GM19324 (cell line): ENCODE data around the gene MYH16.
"Not testable (repeated sequence)": the region's sequence is repeated elsewhere in the genome, so short reads cannot be mapped to it uniquely, and the experiment has no call there.

Experiments
- ATAC-seq: cut with Tn5 transposase; IDR thresholded peaks from one replicate; pipeline ENCODE4 v1.9.1; 2021; ENCODE audit warnings: mild to moderate bottlenecking, moderate library complexity; ENCODE audit not compliant: unreplicated experiment, low FRiP score

MYH16 gene

DNA sequence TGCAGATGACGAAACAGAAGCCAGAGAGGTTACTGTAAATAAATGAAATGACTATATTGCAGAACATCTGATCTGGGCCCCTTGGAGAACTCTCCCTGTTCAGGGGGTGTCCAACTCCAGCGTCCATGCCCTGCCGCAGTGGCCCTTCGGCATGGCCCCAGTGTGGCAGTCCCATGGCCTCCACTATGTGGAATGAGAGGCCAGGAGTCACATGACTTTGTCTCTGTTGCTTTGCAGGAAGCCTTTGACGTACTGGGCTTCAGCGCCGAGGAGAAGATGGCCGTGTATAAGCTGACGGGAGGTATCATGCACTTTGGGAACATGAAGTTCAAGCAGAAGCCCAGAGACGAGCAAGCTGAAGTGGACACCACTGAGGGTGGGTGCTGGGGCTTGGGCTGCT, 15.6 kb upstream of the MYH16 start:
- no peak for ATAC-seq

GRCh38 chr7:99257675-99258074, 15.0 kb upstream of the MYH16 start:
- ATAC-seq, result no peak

DNA sequence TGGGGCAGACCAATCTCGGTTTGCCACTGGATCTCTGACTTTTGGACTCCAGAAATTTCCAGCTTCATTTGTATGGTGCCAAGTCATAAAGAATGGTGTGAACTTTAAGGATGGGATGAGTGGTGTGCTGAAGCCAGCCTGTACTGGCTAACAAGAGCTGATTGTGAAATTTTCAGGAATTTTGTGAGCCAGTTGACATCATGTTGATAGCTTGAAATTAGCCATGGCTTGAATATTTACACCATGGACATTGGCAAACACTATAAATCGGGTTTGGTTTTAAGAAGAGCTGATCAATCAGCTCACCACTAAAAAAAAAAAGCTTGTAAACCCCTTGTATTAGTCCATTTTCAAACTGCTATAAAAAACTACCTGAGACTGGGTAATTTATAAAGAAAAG, 14.1 kb upstream of the MYH16 start:
- ATAC-seq, result no peak

DNA sequence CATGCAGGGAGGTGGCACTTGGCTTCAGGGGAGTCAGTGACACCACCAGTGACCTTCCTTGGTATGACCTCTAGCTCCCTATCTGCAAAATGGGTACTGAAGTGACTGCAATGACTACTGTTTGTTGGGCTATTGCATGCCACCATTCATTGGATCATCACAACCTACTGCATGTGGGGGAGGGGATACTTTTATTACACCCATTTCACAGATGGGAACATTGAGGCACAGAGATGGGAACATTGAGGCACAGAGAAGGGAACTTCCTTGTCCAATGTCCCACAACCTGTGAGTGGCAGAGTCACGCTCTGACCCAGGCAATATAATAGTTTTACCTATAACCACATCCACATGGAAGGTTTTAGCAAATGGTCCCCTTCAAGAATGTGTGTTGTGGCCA, 12.2 kb upstream of the MYH16 start:
- ATAC-seq, result no peak

DNA sequence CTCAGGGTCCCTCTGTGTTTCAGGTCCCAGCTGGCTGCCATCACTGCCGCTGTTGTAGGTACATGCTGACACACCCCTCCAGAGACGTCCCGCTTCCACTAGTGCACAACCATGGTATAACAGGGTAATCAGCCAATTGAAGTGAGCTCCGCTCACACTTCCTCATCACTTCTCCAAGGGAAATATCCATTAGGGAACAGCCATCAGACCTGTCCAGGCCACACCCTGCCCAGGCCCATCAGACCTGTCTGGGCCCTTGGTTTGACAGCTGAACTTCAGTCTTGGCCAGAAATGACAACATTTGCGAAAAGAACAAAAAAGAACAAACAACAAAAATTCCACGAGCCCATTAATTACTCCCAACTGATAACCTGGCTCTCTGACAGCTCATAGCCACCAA, 11.0 kb upstream of the MYH16 start:
- no peak for ATAC-seq

DNA sequence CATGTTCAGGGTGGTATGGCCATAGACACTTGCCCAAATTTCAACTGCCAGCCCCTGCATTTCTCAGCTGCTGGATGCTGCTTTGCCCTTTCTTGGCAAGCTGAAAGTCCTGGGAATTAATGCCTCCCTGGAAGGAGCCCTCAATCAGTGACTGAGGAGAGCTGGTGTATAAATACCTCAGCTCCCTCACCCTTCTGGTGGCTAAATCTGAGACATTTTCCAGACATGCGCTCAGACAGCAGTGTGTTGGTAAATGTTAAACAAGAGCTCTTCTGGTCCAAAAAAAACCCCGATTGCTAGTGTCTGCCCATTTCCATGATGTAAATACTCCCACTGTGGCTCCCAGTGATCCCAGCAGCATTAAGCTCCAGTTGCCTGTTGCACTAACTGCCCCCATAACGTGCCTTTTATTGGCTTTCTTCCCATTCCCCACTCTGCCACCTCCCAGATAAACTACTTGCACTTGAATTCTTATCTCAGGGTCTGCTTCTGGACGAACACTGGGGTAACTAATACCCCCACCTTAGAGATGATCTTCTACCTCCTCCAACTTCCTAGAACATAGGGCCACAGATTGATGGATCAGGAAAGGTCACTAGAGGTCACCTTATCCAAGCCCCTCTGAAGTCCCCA, 6.7 kb upstream of the MYH16 start:
- no peak for ATAC-seq

DNA sequence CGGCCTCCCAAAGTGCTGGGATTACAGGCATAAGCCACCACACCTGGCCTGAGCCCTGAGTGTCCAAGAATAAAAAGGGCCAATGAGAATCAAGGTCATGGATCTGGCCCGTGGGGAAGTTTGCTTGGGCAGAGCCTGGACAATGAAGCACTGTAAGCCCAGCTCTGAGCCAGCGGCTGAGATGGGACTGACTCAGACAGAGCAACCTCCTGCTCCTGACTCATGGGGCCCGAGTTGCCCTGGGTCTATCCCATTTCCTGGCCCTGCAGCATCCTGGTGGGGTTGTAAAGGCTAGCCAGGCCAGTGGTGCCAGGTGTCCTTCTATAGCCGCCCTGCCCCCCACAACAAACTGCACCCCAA, 5.2 kb upstream of the MYH16 start:
- no peak for ATAC-seq

- ATAC-seq, result no peak
Observed at GRCh38 chr7:99267841-99268576, 4.6 kb upstream of the MYH16 start.

GRCh38 chr7:99268577-99268908, 4.1 kb upstream of the MYH16 start:
- ATAC-seq, result no peak

DNA sequence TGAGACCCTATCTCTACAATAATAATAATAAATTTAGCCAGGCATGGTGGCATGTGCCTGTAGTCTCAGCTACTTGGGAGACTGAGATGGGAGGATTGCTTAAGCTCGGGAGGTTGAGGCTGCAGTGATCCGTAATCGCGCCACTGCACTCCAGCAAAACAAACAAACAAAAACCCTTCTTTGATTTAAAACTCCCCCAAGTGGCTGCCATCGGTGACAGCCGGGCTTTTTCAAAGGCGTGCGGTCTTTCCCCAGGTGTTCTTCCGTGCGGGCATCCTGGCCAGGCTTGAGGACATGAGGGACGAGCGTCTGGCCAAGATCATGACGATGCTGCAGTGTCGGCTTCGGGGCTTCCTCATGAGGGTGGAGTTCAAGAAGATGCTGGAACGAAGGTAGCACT, 1.9 kb upstream of the MYH16 start:
- ATAC-seq, result no peak

- not testable (repeated sequence) for ATAC-seq
Observed at GRCh38 chr7:99273561-99273960, 922 bp downstream of the MYH16 start.

DNA sequence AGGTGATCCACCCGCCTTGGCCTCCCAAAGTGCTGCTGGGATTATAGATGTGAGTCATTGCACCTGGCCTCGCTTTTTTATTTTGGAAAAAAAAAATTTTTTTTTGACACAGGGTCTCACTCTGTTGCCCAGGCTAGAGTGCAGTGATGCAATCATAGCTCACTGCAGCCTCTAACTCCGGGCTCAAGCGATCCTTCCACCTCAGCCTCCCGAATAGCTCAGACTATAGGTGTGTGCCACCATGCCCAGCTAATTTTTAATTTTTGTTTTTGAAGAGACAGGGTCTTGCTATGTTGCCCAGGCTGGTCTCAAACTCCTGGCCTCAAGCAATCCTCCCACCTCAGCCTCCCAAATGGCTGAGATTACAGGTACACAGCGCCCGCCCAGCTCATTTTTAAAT, 2.3 kb downstream of the MYH16 start:
- not testable (repeated sequence) for ATAC-seq

DNA sequence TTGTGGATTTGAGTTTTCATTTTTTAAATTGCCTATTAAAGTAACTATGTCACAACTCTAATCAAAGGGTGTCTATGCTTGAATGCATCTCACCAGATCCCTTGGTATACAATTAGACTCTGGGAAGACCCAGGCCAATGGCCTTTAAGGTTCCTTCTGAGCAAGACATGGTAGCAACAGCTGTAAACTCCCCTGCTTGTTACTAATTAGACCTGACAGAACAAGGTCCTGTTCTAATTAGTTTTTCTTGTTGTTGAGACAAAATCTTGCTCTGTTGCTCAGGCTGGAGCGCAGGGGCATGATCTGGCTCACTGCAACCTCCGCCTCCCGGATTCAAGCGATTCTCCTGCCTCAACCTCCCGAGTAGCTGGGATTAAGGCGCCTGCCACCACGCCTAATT, 2.9 kb downstream of the MYH16 start:
- ATAC-seq, result no peak

GRCh38 chr7:99278180-99278579, 5.5 kb downstream of the MYH16 start:
- ATAC-seq, result no peak

DNA sequence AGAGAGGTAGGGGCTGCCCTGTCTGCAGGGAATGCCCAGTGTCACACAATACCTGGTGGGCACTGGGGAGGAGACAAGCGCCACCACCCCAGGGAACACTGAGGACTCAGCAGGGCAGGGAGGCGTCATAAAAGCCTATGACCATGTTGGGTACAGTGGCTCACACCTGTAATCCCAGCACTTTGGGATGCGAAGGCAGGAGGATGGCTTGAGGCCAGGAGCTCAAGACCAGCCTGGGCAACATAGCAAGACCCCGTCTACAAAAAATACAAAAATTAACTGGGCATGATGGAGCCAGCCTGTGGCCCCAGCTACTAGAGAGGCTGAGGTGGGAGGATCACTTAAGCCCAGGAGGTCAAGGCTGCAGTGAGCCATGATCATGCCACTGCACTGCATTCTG, 11.5 kb downstream of the MYH16 start:
- not testable (repeated sequence) for ATAC-seq

DNA sequence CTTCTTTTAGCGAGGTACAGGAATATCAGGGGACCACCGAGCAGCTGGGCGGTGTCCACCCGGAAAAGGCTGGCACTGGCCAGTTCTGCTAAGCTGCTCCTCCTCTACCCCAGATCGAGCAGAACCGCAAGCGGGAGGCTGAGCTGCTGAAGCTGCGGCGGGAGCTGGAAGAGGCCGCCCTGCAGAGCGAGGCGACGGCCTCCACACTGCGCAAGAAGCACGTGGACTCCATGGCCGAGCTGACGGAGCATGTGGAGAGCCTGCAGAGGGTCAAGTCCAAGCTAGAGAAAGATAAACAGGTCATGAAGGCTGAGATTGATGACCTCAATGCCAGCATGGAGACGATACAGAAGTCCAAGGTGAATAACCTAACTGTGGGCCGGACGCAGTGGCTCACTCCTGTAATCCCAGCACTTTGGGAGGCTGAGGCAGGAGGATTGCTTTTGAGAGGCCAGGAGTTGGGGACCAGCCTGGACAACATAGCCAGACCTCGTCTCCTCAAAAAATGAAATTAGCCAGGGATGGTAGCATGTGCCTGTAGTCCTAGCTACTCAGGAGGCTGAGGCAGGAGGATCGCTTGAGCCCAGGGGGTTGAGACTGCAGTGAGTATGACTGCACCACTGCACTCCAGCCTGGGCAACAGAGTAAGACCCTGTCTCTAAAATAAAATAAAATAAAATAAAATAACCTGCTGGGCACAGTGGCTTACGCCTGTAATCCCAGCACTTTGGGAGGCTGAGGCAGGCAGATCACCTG, 15.3 kb downstream of the MYH16 start:
- ATAC-seq, result no peak

DNA sequence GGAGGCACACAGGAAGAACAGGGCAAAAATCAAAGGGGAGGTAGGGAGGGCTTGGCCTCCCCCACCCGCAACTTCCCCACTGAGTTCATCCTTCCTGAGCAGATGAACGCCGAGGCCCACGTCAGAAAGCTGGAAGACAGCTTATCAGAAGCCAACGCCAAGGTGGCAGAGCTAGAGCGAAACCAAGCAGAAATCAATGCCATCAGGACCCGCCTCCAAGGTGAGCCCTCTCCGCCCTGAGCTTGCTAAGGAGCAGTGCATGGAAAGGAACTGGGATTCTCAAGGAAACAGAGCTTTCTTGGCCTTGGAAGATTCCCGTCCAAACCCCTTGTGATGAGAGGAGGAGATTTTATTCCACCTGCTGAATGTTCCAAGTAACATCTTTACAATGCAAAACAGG, 16.5 kb downstream of the MYH16 start:
- ATAC-seq, result no peak

DNA sequence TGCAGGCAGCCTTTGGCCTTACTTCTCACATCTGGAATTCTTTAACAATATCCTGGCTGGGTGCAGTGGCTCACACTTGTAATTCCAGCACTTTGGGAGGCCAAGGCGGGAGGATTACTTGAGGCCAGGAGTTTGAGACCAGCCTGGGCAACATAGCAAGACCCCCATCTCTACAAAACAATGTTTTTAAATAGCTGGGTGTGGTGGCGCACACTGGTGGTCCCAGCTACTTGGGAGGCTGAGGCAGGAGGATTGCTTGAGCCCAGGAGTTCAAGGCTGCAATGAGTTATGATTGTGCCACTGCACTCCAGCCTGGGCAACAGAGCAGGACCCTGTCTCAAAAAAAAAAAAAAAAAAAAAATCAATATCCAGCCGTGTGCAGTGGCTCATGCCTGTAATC, 17.5 kb downstream of the MYH16 start:
- not testable (repeated sequence) for ATAC-seq

- ATAC-seq, result no peak
Observed at GRCh38 chr7:99290980-99291607, 18.5 kb downstream of the MYH16 start.

DNA sequence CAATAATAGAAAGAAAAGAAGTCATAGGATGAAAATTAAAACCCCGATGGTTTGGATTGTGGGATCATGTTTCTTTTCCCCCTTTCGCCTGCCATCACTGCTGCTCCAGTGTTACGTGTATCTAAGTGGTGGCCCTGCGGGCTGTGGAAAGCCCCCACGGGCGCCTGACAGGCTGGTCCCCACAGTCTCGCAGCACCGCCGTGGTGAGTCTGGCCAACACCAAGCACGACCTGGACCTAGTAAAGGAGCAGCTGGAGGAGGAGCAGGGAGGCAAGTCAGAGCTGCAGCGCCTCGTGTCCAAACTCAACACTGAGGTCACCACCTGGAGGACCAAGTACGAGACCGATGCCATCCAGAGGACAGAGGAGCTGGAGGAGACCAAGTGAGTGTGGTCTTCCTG, 19.5 kb downstream of the MYH16 start:
- no peak for ATAC-seq

- no peak for ATAC-seq
Observed at GRCh38 chr7:99293167-99293566, 20.5 kb downstream of the MYH16 start.
